Transverse colon (tissue), 4 donors: ENCODE results near the gene CHST1.

Experiments
- CTCF ChIP-seq, 5 experiments: fragments of 200-600 bp in 3 of 5; fragments of 450-650 bp in 2 of 5; sonication (generic) in 3 of 5; IDR thresholded peaks; 1 replicate in 2 of 5; 2 replicates in 3 of 5; pipeline ENCODE4 v1.5.1; 2016 to 2017; ENCODE audit warnings: antibody characterized with exemption in 5 of 5, inconsistent platforms in 3 of 5, mild to moderate bottlenecking in 2 of 5, moderate library complexity in 1 of 5
- EP300 ChIP-seq: sonication (generic); formaldehyde crosslinking; IDR thresholded peaks from one replicate; pipeline ENCODE4 v1.6.1; 2017; ENCODE audit warnings: antibody characterized with exemption, low read depth
- POLR2A ChIP-seq: fragments of 450-650 bp; IDR thresholded peaks from one replicate; pipeline ENCODE4 v1.6.1; 2016; ENCODE audit warnings: antibody characterized with exemption, mild to moderate bottlenecking, moderate library complexity
- POLR2AphosphoS5 ChIP-seq, 3 donors: sonication (generic); formaldehyde crosslinking; IDR thresholded peaks; one replicate each; pipeline ENCODE4 v1.6.1; 2016; ENCODE audit warnings: antibody characterized with exemption in 3 of 3

- TF ChIP-seq POLR2A = no peak
- TF ChIP-seq CTCF (IDR thresholded peaks at IDR 0.05) = no peak
- TF ChIP-seq POLR2AphosphoS5 (IDR thresholded peaks at IDR 0.05) = no peak
- no peak for TF ChIP-seq EP300
These were observed at the start of gene CHST1 for GRCh38 chr11:45665206-45665932.
